Measurements from ENCODE around the gene SEC14L2.
"Not testable (repeated sequence)": the region's sequence is repeated elsewhere in the genome, so short reads cannot be mapped to it uniquely, and the experiment has no call there.

SEC14L2 gene

GRCh38 chr22:30430933-30431332, 34.1 kb downstream of the SEC14L2 start:
- no peak for DNase-seq

- DNase-seq, result no peak
These were observed 35.3 kb downstream of the SEC14L2 start for GRCh38 chr22:30432096-30432495.

GRCh38 chr22:30432520-30432919, 35.7 kb downstream of the SEC14L2 start:
- no peak for DNase-seq

- DNase-seq, result no peak
These were observed 36.4 kb downstream of the SEC14L2 start for GRCh38 chr22:30433227-30433626.

- no peak for DNase-seq
These were observed 37.0 kb downstream of the SEC14L2 start for GRCh38 chr22:30433773-30434172.

GRCh38 chr22:30434843-30435242, 38.0 kb downstream of the SEC14L2 start:
- no peak for DNase-seq

GRCh38 chr22:30435674-30436126, 38.9 kb downstream of the SEC14L2 start:
- no peak for DNase-seq

- no peak for DNase-seq
These were observed 39.4 kb downstream of the SEC14L2 start for GRCh38 chr22:30436196-30436595.

GRCh38 chr22:30438559-30438958, 41.7 kb downstream of the SEC14L2 start:
- DNase-seq, result no peak

- DNase-seq, result no peak
These were observed 42.4 kb downstream of the SEC14L2 start for GRCh38 chr22:30439226-30439625.

- no peak for DNase-seq
These were observed 43.0 kb downstream of the SEC14L2 start for GRCh38 chr22:30439836-30440235.

GRCh38 chr22:30441088-30441487, 44.3 kb downstream of the SEC14L2 start:
- DNase-seq, result no peak

GRCh38 chr22:30444632-30445437, 48.0 kb downstream of the SEC14L2 start:
- peak; percentile 19 for DNase-seq

- DNase-seq, result no peak
These were observed 48.8 kb downstream of the SEC14L2 start for GRCh38 chr22:30445438-30446145.

- DNase-seq, result no peak
These were observed 50.8 kb downstream of the SEC14L2 start for GRCh38 chr22:30447656-30448055.

GRCh38 chr22:30451488-30451887, 54.7 kb downstream of the SEC14L2 start:
- DNase-seq, result not testable (repeated sequence)

- DNase-seq, result no peak
These were observed 56.0 kb downstream of the SEC14L2 start for GRCh38 chr22:30452861-30453260.

GRCh38 chr22:30453731-30454510, 57.1 kb downstream of the SEC14L2 start:
- no peak for DNase-seq

- no peak for DNase-seq
These were observed 58.4 kb downstream of the SEC14L2 start for GRCh38 chr22:30455075-30455840.

- no peak for DNase-seq
These were observed 61.2 kb downstream of the SEC14L2 start for GRCh38 chr22:30457981-30458380.

- DNase-seq, result no peak
These were observed 62.6 kb downstream of the SEC14L2 start for GRCh38 chr22:30459181-30460052.

- no peak for DNase-seq
These were observed 63.3 kb downstream of the SEC14L2 start for GRCh38 chr22:30460147-30460546.
